Subcutaneous abdominal adipose tissue (tissue), 5 donors: ENCODE results near the gene ALOX5AP.

Experiments
- H3K27ac ChIP-seq: one replicate; pipeline ENCODE4 v1.7.0; 2013; ENCODE audit warnings: low read depth, mild to moderate bottlenecking, inconsistent platforms, low read length, moderate library complexity
- H3K27me3 ChIP-seq, 5 donors: one replicate each; pipeline ENCODE4 v1.7.0; 2013; ENCODE audit warnings: low read length in 5 of 5, inconsistent platforms in 1 of 5; ENCODE audit not compliant: control insufficient read depth in 5 of 5, insufficient read depth in 4 of 5
- H3K36me3 ChIP-seq, 5 donors: one replicate each; pipeline ENCODE4 v1.7.0; 2013; ENCODE audit warnings: low read length in 5 of 5; ENCODE audit not compliant: control insufficient read depth in 5 of 5, insufficient read depth in 5 of 5
- H3K4me1 ChIP-seq, 5 donors: one replicate each; pipeline ENCODE4 v1.7.0; 2013; ENCODE audit warnings: low read length in 5 of 5, mild to moderate bottlenecking in 3 of 5, moderate library complexity in 1 of 5; ENCODE audit not compliant: control insufficient read depth in 5 of 5, insufficient read depth in 5 of 5
- H3K4me3 ChIP-seq, 5 donors: one replicate each; pipeline ENCODE4 v1.7.0; 2013; ENCODE audit warnings: low read length in 5 of 5, low read depth in 1 of 5
- H3K9ac ChIP-seq, 5 donors: one replicate each; pipeline ENCODE4 v1.7.0; 2013; ENCODE audit warnings: low read length in 5 of 5, mild to moderate bottlenecking in 4 of 5, moderate library complexity in 3 of 5
- H3K9me3 ChIP-seq, 5 donors: one replicate each; pipeline ENCODE4 v1.7.0; 2013; ENCODE audit warnings: low read length in 5 of 5; ENCODE audit not compliant: control insufficient read depth in 5 of 5
- donor health status: healthy.
- donor health status: healthy.
- donor health status: healthy.
- donor health status: healthy.
- donor health status: healthy.

Gene ALOX5AP

GRCh38 chr13:30755678-30756077 is 20.3 kb downstream of the ALOX5AP start:
- Histone ChIP-seq H3K4me1 (peaks cover 0 to 15% (median 13%) of the 10 kb centered on the region in 5 donors), H3K36me3 (peaks cover 0 to 15% (median 0%) of the 10 kb centered on the region in 5 donors), H3K27ac (no peak overlapping the region), H3K27me3 (no peaks in the 10 kb centered on the region), H3K9me3 (peaks cover 0 to 2% (median 0%) of the 10 kb centered on the region in 5 donors), H3K9ac (no peak overlapping the region), H3K4me3 (no peak overlapping the region)

GRCh38 chr13:30757026-30757742 is 21.8 kb downstream of the ALOX5AP start:
- Histone ChIP-seq H3K27ac (no peak overlapping the region), H3K4me1 (peaks cover 0 to 8% (median 5%) of the 10 kb centered on the region in 5 donors), H3K9ac (no peak overlapping the region), H3K9me3 (no peaks in the 10 kb centered on the region), H3K36me3 (peaks cover 0 to 9% (median 0%) of the 10 kb centered on the region in 5 donors), H3K27me3 (no peaks in the 10 kb centered on the region), H3K4me3 (no peak overlapping the region)

GRCh38 chr13:30759748-30760147 is 24.4 kb downstream of the ALOX5AP start:
- Histone ChIP-seq H3K36me3 (peaks cover 0 to 7% (median 0%) of the 10 kb centered on the region in 5 donors), H3K27me3 (no peaks in the 10 kb centered on the region), H3K4me1 (no peaks in the 10 kb centered on the region), H3K9me3 (no peaks in the 10 kb centered on the region), H3K27ac (no peak overlapping the region), H3K4me3 (no peak overlapping the region), H3K9ac (no peak overlapping the region)

DNA sequence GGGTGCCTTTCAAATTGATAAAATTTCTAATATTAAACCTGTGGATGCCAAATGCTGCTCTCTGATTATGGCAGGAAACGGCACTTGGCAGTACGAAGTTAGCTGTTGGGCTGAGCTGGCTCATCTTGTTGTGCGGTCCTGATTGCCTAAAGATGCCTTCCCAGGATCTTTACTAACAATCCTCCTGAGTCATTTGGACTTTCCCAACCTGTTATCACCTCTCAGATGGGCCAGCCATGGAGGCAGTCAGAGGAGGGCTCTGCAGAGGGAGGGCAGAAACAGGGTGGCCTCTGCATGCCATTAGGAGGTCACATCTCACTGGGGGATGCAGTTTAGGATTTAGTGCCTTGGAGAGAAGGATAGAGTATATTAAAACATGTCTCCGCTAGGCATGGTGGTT is 27.3 kb downstream of the ALOX5AP start:
- H3K27ac ChIP-seq, result no peak overlapping the region
- H3K9ac ChIP-seq, result no peak overlapping the region
- no peaks in the 10 kb centered on the region for H3K27me3 ChIP-seq
- no peaks in the 10 kb centered on the region for H3K9me3 ChIP-seq
- H3K36me3 ChIP-seq, result peaks cover 0 to 7% (median 0%) of the 10 kb centered on the region in 5 donors
- H3K4me1 ChIP-seq, result no peaks in the 10 kb centered on the region
- H3K4me3 ChIP-seq, result no peak overlapping the region

GRCh38 chr13:30763786-30764413 is 28.6 kb downstream of the ALOX5AP start:
- H3K27ac ChIP-seq, result no peak overlapping the region
- H3K4me1 ChIP-seq, result no peaks in the 10 kb centered on the region
- H3K4me3 ChIP-seq, result no peak overlapping the region
- H3K9me3 ChIP-seq, result no peaks in the 10 kb centered on the region
- H3K9ac ChIP-seq, result no peak overlapping the region
- no peaks in the 10 kb centered on the region for H3K36me3 ChIP-seq
- no peaks in the 10 kb centered on the region for H3K27me3 ChIP-seq

DNA sequence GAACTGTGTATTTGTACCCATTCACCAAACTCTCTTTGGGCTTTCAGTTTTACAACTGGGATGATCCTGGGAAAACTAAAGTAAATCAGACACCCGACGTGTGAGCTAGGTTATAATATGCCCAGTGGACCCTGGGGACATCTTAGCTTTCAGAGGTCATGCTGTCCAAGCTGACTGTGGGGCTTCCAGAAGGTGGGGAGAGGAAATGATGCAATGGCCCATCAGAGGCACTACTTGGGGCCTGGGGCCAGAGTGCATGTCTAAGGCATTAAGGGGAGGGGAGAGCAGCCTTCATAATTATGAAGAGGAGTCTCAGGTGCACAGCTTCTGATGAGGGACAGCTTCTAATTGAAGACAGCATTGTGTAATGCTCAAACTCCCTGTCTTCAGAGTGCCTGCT is 30.9 kb downstream of the ALOX5AP start:
- no peaks in the 10 kb centered on the region for H3K4me1 ChIP-seq
- no peak overlapping the region for H3K27ac ChIP-seq
- H3K9me3 ChIP-seq, result no peaks in the 10 kb centered on the region
- no peak overlapping the region for H3K4me3 ChIP-seq
- no peak overlapping the region for H3K9ac ChIP-seq
- H3K36me3 ChIP-seq, result no peaks in the 10 kb centered on the region
- no peaks in the 10 kb centered on the region for H3K27me3 ChIP-seq

GRCh38 chr13:30770929-30771328 is 35.6 kb downstream of the ALOX5AP start:
- no peak overlapping the region for H3K9ac ChIP-seq
- H3K27ac ChIP-seq, result no peak overlapping the region
- no peaks in the 10 kb centered on the region for H3K36me3 ChIP-seq
- no peak overlapping the region for H3K4me3 ChIP-seq
- H3K27me3 ChIP-seq, result no peaks in the 10 kb centered on the region
- H3K4me1 ChIP-seq, result no peaks in the 10 kb centered on the region
- H3K9me3 ChIP-seq, result peaks cover 0 to 3% (median 0%) of the 10 kb centered on the region in 5 donors

GRCh38 chr13:30773561-30773960 is 38.2 kb downstream of the ALOX5AP start:
- Histone ChIP-seq H3K27me3 (no peaks in the 10 kb centered on the region), H3K9ac (no peak overlapping the region), H3K27ac (no peak overlapping the region), H3K4me3 (no peak overlapping the region), H3K4me1 (no peaks in the 10 kb centered on the region), H3K9me3 (peaks cover 0 to 3% (median 0%) of the 10 kb centered on the region in 5 donors), H3K36me3 (no peaks in the 10 kb centered on the region)

GRCh38 chr13:30774214-30774730 is 38.9 kb downstream of the ALOX5AP start:
- Histone ChIP-seq H3K27me3 (no peaks in the 10 kb centered on the region), H3K4me3 (no peak overlapping the region), H3K27ac (no peak overlapping the region), H3K9me3 (peaks cover 0 to 3% (median 0%) of the 10 kb centered on the region in 5 donors), H3K36me3 (no peaks in the 10 kb centered on the region), H3K9ac (no peak overlapping the region), H3K4me1 (no peaks in the 10 kb centered on the region)

DNA sequence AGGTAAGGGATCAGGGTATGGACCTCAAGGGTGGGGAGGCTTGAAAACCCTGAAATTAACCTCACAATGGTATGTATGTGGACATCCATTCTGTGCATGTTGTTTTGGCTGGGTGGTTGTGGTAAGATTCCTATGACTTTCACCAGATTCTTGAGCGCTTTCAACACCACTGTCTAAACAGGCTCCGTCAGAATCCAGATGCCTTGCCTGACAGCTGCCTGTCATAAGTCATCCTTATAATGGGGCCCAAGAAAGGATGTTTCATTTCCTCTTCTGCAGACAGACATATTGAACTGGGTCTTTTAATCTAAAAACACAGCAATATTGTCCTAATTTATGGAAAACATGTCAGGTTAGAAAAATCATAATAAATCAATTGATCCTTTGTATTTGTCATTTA is 41.3 kb downstream of the ALOX5AP start:
- H3K27me3 ChIP-seq, result no peaks in the 10 kb centered on the region
- no peak overlapping the region for H3K4me3 ChIP-seq
- H3K36me3 ChIP-seq, result no peaks in the 10 kb centered on the region
- H3K9ac ChIP-seq, result no peak overlapping the region
- no peak overlapping the region for H3K27ac ChIP-seq
- peaks cover 0 to 3% (median 0%) of the 10 kb centered on the region in 5 donors for H3K9me3 ChIP-seq
- H3K4me1 ChIP-seq, result no peaks in the 10 kb centered on the region
